ENCODE measurements around the gene NDUFB10.

DNA sequence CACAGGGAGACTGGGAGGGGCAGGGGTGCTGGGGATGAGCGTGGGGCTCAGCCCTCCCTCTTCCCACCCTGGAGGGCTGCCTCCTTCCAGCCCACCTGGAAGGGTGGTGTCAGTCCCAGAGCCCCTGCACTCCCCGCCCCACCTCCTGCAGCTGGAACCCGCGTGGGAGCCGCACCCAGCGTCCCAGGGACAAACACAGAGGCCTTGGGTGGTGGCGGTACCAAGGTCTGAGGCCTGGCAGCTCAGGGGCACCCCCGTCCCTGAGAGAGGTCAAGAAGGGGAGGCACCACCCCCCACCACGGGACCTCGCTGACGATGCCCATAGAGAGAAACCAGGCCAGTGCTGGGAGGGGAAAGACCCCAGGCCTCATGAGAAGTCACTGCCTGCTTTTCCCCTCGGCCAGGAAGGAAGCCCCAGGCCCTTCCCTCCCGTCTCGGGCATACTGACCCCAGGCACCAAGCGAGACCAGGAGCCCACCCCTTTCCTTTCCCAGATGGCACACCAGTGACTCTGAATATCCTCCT, 45.2 kb upstream of the NDUFB10 start:
- TF ChIP-seq, protein P1, sequence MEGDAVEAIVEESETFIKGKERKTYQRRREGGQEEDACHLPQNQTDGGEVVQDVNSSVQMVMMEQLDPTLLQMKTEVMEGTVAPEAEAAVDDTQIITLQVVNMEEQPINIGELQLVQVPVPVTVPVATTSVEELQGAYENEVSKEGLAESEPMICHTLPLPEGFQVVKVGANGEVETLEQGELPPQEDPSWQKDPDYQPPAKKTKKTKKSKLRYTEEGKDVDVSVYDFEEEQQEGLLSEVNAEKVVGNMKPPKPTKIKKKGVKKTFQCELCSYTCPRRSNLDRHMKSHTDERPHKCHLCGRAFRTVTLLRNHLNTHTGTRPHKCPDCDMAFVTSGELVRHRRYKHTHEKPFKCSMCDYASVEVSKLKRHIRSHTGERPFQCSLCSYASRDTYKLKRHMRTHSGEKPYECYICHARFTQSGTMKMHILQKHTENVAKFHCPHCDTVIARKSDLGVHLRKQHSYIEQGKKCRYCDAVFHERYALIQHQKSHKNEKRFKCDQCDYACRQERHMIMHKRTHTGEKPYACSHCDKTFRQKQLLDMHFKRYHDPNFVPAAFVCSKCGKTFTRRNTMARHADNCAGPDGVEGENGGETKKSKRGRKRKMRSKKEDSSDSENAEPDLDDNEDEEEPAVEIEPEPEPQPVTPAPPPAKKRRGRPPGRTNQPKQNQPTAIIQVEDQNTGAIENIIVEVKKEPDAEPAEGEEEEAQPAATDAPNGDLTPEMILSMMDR (IDR thresholded peaks at IDR 0.05; ENCODE audit: low read depth, low read length, missing input control): no peak
- TF ChIP-seq REST (IDR thresholded peaks at IDR 0.05): no peak
- TF ChIP-seq, protein P2, sequence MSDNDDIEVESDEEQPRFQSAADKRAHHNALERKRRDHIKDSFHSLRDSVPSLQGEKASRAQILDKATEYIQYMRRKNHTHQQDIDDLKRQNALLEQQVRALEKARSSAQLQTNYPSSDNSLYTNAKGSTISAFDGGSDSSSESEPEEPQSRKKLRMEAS (IDR thresholded peaks at IDR 0.05): no peak
- no peak for TF ChIP-seq JUND (IDR thresholded peaks at IDR 0.05)
- no peak for TF ChIP-seq HNF4G (IDR thresholded peaks at IDR 0.05)
- no peak for TF ChIP-seq SP1 (IDR thresholded peaks at IDR 0.05)
- TF ChIP-seq RAD21 (IDR thresholded peaks at IDR 0.05): no peak
- TF ChIP-seq GABPA (IDR thresholded peaks at IDR 0.05 in 1 of 2, conservative IDR thresholded peaks at IDR 0.05 in 1 of 2): no peak
- TF ChIP-seq YY1 (IDR thresholded peaks at IDR 0.05): no peak
- TF ChIP-seq ATF3 (IDR thresholded peaks at IDR 0.05): no peak
- TF ChIP-seq TAF1 (conservative IDR thresholded peaks at IDR 0.05): no peak
